Smooth muscle cell (in vitro differentiated cells): Measurements from ENCODE around the gene CYP4A11. TPM values are rescaled to one million over a fixed set of nuclear protein-coding genes. Genes with fewer than 3 reads are reported as not detected.
"Not testable (repeated sequence)": the region's sequence is repeated elsewhere in the genome, so short reads cannot be mapped to it uniquely, and the experiment has no call there.

Source experiments
- DNase-seq: peaks from one replicate; lab custom pipeline; 2025; ENCODE audit not compliant: unreplicated experiment; lab: John Stamatoyannopoulos, UW
- H2AFZ ChIP-seq: fragments of 200-600 bp; sonication (generic); 2 replicates; pipeline ENCODE4 v1.6.0; 2016; ENCODE audit warnings: antibody characterized with exemption, low read depth, mild to moderate bottlenecking
- H3F3A ChIP-seq: fragments of 200-600 bp; sonication (generic); 2 replicates; pipeline ENCODE4 v1.6.0; 2017; ENCODE audit warnings: antibody characterized with exemption, low read depth
- H3K27ac ChIP-seq: fragments of 200-600 bp; sonication (generic); 2 replicates; pipeline ENCODE4 v1.5.1; 2016; ENCODE audit warnings: low read depth, mild to moderate bottlenecking
- H3K27me3 ChIP-seq: fragments of 200-600 bp; sonication (generic); 2 replicates; pipeline ENCODE4 v1.6.1; 2016; ENCODE audit warnings: low read depth, mild to moderate bottlenecking
- H3K36me3 ChIP-seq: fragments of 200-600 bp; sonication (generic); 2 replicates; pipeline ENCODE4 v1.5.1; 2016; ENCODE audit warnings: low read depth
- H3K4me1 ChIP-seq: fragments of 200-600 bp; sonication (generic); 2 replicates; pipeline ENCODE4 v1.5.1; 2016; ENCODE audit warnings: low read depth
- H3K4me2 ChIP-seq: fragments of 200-600 bp; sonication (generic); 2 replicates; pipeline ENCODE4 v1.6.0; 2016; ENCODE audit warnings: mild to moderate bottlenecking
- H3K4me3 ChIP-seq: fragments of 200-600 bp; sonication (generic); 2 replicates; pipeline ENCODE4 v1.5.1; 2016; ENCODE audit warnings: mild to moderate bottlenecking
- H3K79me2 ChIP-seq: fragments of 200-600 bp; sonication (generic); 2 replicates; pipeline ENCODE4 v1.6.0; 2016; ENCODE audit warnings: low read depth, mild to moderate bottlenecking
- H3K9ac ChIP-seq: fragments of 200-600 bp; sonication (generic); 2 replicates; pipeline ENCODE4 v1.6.0; 2016; ENCODE audit warnings: low read depth
- H3K9me3 ChIP-seq: fragments of 200-600 bp; sonication (generic); replicated peaks from 2 replicates; pipeline ENCODE4 v1.5.1; 2016; ENCODE audit warnings: low read depth
- H4K20me1 ChIP-seq: fragments of 200-600 bp; sonication (generic); 2 replicates; pipeline ENCODE4 v1.6.0; 2016; ENCODE audit warnings: low read depth
- WGBS: methylation state at CpG from one replicate; pipeline ENCODE4 v1.1.7; 2016; ENCODE audit warnings: low lambda C conversion rate; 5-methylcytosine and 5-hydroxymethylcytosine counted together
- polyA plus RNA-seq: library from polyadenylated mRNA; unstranded; fragments of >200 nt; fragmentation: Nextera tagmentation; extraction: Ambion mirVana; gene quantifications from 2 replicates; pipeline ENCODE4 v1.2.1, GENCODE V29; 2016
- small RNA-seq: library from RNA; depleted of rRNA; stranded (forward); fragments of <200 nt; gene quantifications from one replicate; pipeline ENCODE3, GENCODE V24; 2014
- total RNA-seq: library from RNA; depleted of rRNA; stranded (reverse); fragments of >200 nt; gene quantifications from 2 replicates; pipeline ENCODE4 v1.2.3, GENCODE V29; 2014
- TF ChIP-seq, protein P1 (sequence below): fragments of 200-600 bp; sonication (generic); IDR thresholded peaks from 2 replicates; pipeline ENCODE4 v1.5.1; 2017; ENCODE audit warnings: borderline replicate concordance, mild to moderate bottlenecking, antibody characterized with exemption; ENCODE audit not compliant: insufficient read depth, poor library complexity, severe bottlenecking

Gene CYP4A11
- total and polyA plus RNA-seq, 2 experiments from 2014 or later: not detected

DNA sequence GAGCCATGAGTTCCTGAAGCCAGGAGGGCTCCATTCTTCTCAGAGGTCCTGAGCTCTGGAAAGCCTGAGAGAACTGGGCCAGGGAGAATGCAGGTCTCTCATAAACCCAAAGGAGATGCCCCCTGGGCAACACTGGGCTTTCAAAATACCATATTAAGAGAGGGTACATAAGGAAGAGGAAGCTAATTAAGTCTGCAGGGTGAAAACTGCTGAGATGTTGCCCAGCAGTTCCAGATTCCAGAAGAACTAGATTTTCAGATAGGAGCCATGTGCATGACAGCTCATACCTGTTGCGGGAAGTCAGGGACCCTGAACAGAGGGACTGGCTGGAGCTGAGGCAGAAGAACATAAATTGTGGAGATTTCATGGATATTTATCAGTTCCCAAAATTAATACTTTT is 40.9 kb downstream of the CYP4A11 start:
- H3K9ac ChIP-seq: no peak overlapping the region
- TF ChIP-seq, protein P1, sequence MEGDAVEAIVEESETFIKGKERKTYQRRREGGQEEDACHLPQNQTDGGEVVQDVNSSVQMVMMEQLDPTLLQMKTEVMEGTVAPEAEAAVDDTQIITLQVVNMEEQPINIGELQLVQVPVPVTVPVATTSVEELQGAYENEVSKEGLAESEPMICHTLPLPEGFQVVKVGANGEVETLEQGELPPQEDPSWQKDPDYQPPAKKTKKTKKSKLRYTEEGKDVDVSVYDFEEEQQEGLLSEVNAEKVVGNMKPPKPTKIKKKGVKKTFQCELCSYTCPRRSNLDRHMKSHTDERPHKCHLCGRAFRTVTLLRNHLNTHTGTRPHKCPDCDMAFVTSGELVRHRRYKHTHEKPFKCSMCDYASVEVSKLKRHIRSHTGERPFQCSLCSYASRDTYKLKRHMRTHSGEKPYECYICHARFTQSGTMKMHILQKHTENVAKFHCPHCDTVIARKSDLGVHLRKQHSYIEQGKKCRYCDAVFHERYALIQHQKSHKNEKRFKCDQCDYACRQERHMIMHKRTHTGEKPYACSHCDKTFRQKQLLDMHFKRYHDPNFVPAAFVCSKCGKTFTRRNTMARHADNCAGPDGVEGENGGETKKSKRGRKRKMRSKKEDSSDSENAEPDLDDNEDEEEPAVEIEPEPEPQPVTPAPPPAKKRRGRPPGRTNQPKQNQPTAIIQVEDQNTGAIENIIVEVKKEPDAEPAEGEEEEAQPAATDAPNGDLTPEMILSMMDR: no peak
- no peaks in the 10 kb centered on the region for H3K4me1 ChIP-seq
- no peaks in the 10 kb centered on the region for H3K27me3 ChIP-seq
- H3K36me3 ChIP-seq: no peaks in the 10 kb centered on the region
- H3F3A ChIP-seq: no peaks in the 10 kb centered on the region
- H3K9me3 ChIP-seq: no peaks in the 10 kb centered on the region
- 87% methylated on average over 1 of the region's 1 CpG for WGBS
- H2AFZ ChIP-seq: no peak overlapping the region
- H4K20me1 ChIP-seq: no peaks in the 10 kb centered on the region
- no peaks in the 10 kb centered on the region for H3K79me2 ChIP-seq
- no peak overlapping the region for H3K4me3 ChIP-seq
- no peak overlapping the region for H3K27ac ChIP-seq
- no peak for DNase-seq
- no peak overlapping the region for H3K4me2 ChIP-seq

DNA sequence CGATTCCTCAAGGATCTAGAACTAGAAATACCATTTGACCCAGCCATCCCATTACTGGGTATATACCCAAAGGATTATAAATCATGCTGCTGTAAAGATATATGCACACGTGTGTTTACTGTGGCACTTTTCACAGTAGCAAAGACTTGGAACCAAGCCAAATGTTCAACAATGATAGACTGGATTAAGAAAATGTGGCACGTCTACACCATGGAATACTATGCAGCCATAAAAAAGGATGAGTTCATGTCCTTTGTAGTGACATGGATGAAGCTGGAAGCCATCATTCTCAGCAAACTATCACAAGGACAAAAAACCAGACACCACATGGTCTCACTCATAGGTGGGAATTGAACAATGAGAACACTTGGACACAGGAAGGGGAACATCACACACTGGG is 59.6 kb downstream of the CYP4A11 start:
- not testable (repeated sequence) for H4K20me1 ChIP-seq, H3K9ac ChIP-seq, H3K4me1 ChIP-seq, H3F3A ChIP-seq, H2AFZ ChIP-seq, H3K4me3 ChIP-seq, DNase-seq, H3K4me2 ChIP-seq, H3K9me3 ChIP-seq, H3K36me3 ChIP-seq, H3K27ac ChIP-seq, H3K79me2 ChIP-seq, H3K27me3 ChIP-seq
- 91% methylated on average over 3 of the region's 3 CpGs for WGBS

Small RNA genes within 50 kb of the gene (small RNA-seq; reads per million reads assigned to genes)
- gene CYP4A26P: not detected

Other genes starting within 250 kb of the CYP4A11 start
- 62.8 and 69.6 TPM in 2 replicates for gene EFCAB14, start 222.4 kb downstream of the CYP4A11 start, total RNA-seq
- gene EFCAB14, start 222.4 kb downstream of the CYP4A11 start, polyA plus RNA-seq: 28.6 and 29.4 TPM in 2 replicates
- not detected in 2 replicates for gene CYP4B1, start 142.4 kb downstream of the CYP4A11 start, total RNA-seq
- 0.13 TPM in 1 of 2 replicates, not detected in the other for gene CYP4B1, start 142.4 kb downstream of the CYP4A11 start, polyA plus RNA-seq
- gene CYP4X1, start 82.2 kb upstream of the CYP4A11 start, total RNA-seq: not detected in 2 replicates
- gene CYP4X1, start 82.2 kb upstream of the CYP4A11 start, polyA plus RNA-seq: not detected in 2 replicates
- not detected in 2 replicates for gene CYP4Z1, start 125.8 kb upstream of the CYP4A11 start, total RNA-seq
- not detected in 2 replicates for gene CYP4Z1, start 125.8 kb upstream of the CYP4A11 start, polyA plus RNA-seq
- not detected in 2 replicates for gene CYP4A22, start 196.0 kb upstream of the CYP4A11 start, total RNA-seq
- not detected in 2 replicates for gene CYP4A22, start 196.0 kb upstream of the CYP4A11 start, polyA plus RNA-seq
- not detected in 2 replicates for gene PDZK1IP1, start 248.6 kb upstream of the CYP4A11 start, total RNA-seq
- not detected in 2 replicates for gene PDZK1IP1, start 248.6 kb upstream of the CYP4A11 start, polyA plus RNA-seq